GM08714 (cell line): ENCODE measurements around the gene CD2AP.
"Not testable (repeated sequence)": the region's sequence is repeated elsewhere in the genome, so short reads cannot be mapped to it uniquely, and the experiment has no call there.

Experiments used
- H3K4me3 ChIP-seq: fragments of 200-500 bp; sonication (Bioruptor generic); 2 replicates; pipeline ENCODE4 v1.5.1; 2014; ENCODE audit warnings: mild to moderate bottlenecking, low read length, inconsistent platforms
- ZNF274 ChIP-seq: IDR thresholded peaks from 2 replicates; pipeline ENCODE4 v1.6.1; 2012; ENCODE audit warnings: mild to moderate bottlenecking, low read depth, low read length

The CD2AP gene

GRCh38 chr6:47647188-47647587 is 169.6 kb downstream of the CD2AP start:
- H3K4me3 ChIP-seq: no peak overlapping the region
- no peak for TF ChIP-seq ZNF274

GRCh38 chr6:47647626-47648025 is 170.0 kb downstream of the CD2AP start:
- H3K4me3 ChIP-seq: not testable (repeated sequence)

GRCh38 chr6:47648031-47648430 is 170.4 kb downstream of the CD2AP start:
- no peak for TF ChIP-seq ZNF274
- H3K4me3 ChIP-seq: no peak overlapping the region

- no peak for TF ChIP-seq ZNF274
These were observed 173.2 kb downstream of the CD2AP start for GRCh38 chr6:47650553-47651432.

GRCh38 chr6:47651505-47651944 is 173.9 kb downstream of the CD2AP start:
- TF ChIP-seq ZNF274: no peak
- no peak overlapping the region for H3K4me3 ChIP-seq

More at GRCh38 chr6:47650553-47651432, 173.2 kb downstream of the CD2AP start:
- H3K4me3 ChIP-seq: no peak overlapping the region

- TF ChIP-seq ZNF274: no peak
- no peak overlapping the region for H3K4me3 ChIP-seq
These were observed 176.1 kb downstream of the CD2AP start for GRCh38 chr6:47653706-47654105.

GRCh38 chr6:47654255-47654654 is 176.7 kb downstream of the CD2AP start:
- no peak for TF ChIP-seq ZNF274
- H3K4me3 ChIP-seq: no peak overlapping the region

GRCh38 chr6:47655719-47656595 is 178.4 kb downstream of the CD2AP start:
- no peak overlapping the region for H3K4me3 ChIP-seq

GRCh38 chr6:47661960-47662359 is 184.4 kb downstream of the CD2AP start:
- no peak for TF ChIP-seq ZNF274

More at GRCh38 chr6:47655719-47656595, 178.4 kb downstream of the CD2AP start:
- TF ChIP-seq ZNF274: no peak

GRCh38 chr6:47663462-47664216 is 186.1 kb downstream of the CD2AP start:
- TF ChIP-seq ZNF274: no peak
- H3K4me3 ChIP-seq: no peak overlapping the region

More at GRCh38 chr6:47661960-47662359, 184.4 kb downstream of the CD2AP start:
- H3K4me3 ChIP-seq: no peak overlapping the region

GRCh38 chr6:47665112-47665511 is 187.5 kb downstream of the CD2AP start:
- TF ChIP-seq ZNF274: no peak
- H3K4me3 ChIP-seq: no peak overlapping the region

- no peak for TF ChIP-seq ZNF274
- H3K4me3 ChIP-seq: no peak overlapping the region
These were observed 192.3 kb downstream of the CD2AP start for GRCh38 chr6:47669684-47670513.

GRCh38 chr6:47670851-47671250 is 193.3 kb downstream of the CD2AP start:
- no peak for TF ChIP-seq ZNF274

More at GRCh38 chr6:47670851-47671250, 193.3 kb downstream of the CD2AP start:
- no peak overlapping the region for H3K4me3 ChIP-seq
